Suprapubic skin (tissue), 4 donors: ENCODE measurements around the gene ULBP3.

Source experiments
- POLR2A ChIP-seq, 2 donors: fragments of 450-650 bp; IDR thresholded peaks; one replicate each; pipeline ENCODE4 v1.6.1; 2017; ENCODE audit warnings: antibody characterized with exemption in 2 of 2, mild to moderate bottlenecking in 2 of 2, moderate library complexity in 2 of 2
- POLR2AphosphoS5 ChIP-seq, 3 donors: sonication (generic); formaldehyde crosslinking; IDR thresholded peaks; one replicate each; pipeline ENCODE4 v1.6.1; 2017; ENCODE audit warnings: antibody characterized with exemption in 3 of 3
- TF ChIP-seq, protein P1 (sequence below), 2 donors: fragments of 200-600 bp in 1 of 2; fragments of 450-650 bp in 1 of 2; sonication (generic) in 1 of 2; IDR thresholded peaks; one replicate each; pipeline ENCODE4 v1.5.1; 2016 to 2019; ENCODE audit warnings: antibody characterized with exemption in 2 of 2, mild to moderate bottlenecking in 1 of 2, moderate library complexity in 1 of 2

DNA sequence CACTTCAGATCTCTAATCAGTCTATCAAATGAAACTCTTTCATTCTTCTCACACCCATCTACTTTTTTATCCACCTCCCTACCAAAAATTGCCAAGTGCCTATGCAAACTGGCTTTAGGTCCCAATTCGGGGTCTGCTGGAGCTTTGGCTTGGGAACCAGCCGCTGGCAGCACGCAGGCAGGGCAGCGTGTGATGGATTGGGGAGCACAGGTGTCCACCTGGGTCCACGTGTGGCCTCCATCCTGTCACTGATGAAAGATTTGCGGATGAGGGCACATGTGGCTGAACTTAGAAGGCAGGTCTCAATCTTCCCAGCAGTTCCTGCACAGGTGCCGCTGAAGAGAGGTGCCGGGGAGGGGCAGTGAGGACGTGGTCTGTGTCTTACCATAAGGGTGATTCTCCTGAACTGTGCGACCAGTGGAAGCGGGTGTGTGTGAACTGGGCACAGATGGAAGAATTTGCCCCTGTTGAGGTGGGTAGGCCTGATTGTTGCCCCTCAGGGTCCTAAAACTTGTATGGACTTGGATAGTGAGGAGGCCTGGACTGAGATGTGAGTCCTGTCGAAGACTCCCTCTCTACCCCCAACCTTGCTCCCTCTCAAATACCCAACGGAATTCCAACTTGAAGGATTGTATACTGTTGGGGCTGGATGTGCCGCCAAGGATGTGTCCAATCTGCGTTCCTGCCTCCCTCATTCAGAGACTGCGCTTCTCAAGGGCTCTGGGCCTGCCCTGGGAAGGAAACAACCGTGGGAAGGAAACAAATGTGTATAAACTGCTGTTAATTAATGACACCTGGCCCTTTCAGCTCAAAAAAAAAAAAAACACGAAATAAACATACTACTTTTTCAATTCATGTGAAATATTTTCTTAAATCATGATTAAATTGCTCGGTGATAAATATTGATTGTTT, 25.2 kb downstream of the ULBP3 start:
- TF ChIP-seq POLR2A (IDR thresholded peaks at IDR 0.05) (no peak), POLR2AphosphoS5 (IDR thresholded peaks at IDR 0.05) (no peak)
- TF ChIP-seq, protein P1, sequence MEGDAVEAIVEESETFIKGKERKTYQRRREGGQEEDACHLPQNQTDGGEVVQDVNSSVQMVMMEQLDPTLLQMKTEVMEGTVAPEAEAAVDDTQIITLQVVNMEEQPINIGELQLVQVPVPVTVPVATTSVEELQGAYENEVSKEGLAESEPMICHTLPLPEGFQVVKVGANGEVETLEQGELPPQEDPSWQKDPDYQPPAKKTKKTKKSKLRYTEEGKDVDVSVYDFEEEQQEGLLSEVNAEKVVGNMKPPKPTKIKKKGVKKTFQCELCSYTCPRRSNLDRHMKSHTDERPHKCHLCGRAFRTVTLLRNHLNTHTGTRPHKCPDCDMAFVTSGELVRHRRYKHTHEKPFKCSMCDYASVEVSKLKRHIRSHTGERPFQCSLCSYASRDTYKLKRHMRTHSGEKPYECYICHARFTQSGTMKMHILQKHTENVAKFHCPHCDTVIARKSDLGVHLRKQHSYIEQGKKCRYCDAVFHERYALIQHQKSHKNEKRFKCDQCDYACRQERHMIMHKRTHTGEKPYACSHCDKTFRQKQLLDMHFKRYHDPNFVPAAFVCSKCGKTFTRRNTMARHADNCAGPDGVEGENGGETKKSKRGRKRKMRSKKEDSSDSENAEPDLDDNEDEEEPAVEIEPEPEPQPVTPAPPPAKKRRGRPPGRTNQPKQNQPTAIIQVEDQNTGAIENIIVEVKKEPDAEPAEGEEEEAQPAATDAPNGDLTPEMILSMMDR (IDR thresholded peaks at IDR 0.05) = no peak
